ENCODE measurements around the gene CNN3.

The CNN3 gene

GRCh38 chr1:94887603-94888171 lies 39.2 kb downstream of the CNN3 start:
- no peak for DNase-seq (ENCODE audit: low read depth)

GRCh38 chr1:94887106-94887505 lies 39.8 kb downstream of the CNN3 start:
- no peak for DNase-seq (ENCODE audit: low read depth)

DNA sequence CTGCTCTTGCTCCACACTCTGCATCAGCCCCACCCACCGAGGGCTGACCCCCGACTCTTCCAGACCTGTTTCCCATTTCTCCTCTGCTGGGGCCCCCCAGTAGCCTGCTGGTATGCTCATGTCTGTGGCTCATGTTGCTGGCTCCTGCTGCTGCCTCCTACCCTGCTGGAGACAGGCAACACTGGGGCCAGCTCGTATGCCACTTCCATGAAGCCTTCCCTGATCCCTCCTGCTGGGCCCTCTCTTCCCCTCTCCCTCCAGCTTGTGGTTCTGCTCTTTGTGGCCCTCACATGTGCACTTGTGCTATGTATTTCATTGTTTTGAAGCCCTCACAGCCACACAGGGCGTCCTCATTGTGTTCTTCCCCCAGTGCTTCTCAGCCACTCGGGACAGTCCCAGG lies 40.5 kb downstream of the CNN3 start:
- DNase-seq (ENCODE audit: low read depth): no peak

- DNase-seq (ENCODE audit: low read depth): no peak
Observed at GRCh38 chr1:94884507-94884906, 42.4 kb downstream of the CNN3 start.

DNA sequence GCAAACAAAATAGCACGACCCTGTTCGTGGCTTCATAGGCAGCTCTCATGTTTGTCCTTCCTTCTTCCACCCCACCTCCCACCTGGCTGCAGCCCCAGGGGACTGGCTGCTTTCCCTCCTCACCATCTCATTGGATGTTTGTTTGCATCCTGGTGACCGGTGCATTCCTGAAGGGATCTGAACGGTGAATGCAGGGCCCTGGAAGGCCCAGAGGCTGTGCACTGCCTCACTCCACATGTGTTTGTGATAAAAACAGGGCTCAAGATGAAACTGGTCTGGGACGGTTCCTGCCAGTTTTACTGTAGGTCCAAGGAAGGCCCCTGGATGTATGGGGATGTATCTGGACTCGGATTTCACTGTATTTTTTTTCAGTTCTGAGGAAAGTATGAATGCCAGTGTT lies 42.8 kb downstream of the CNN3 start:
- DNase-seq (ENCODE audit: low read depth): no peak

- no peak for DNase-seq (ENCODE audit: low read depth)
Observed at GRCh38 chr1:94883691-94884090, 43.2 kb downstream of the CNN3 start.

- DNase-seq (ENCODE audit: low read depth): no peak
Observed at GRCh38 chr1:94878329-94878728, 48.6 kb downstream of the CNN3 start.

- no peak for DNase-seq (ENCODE audit: low read depth)
Observed at GRCh38 chr1:94876362-94876761, 50.5 kb downstream of the CNN3 start.

DNA sequence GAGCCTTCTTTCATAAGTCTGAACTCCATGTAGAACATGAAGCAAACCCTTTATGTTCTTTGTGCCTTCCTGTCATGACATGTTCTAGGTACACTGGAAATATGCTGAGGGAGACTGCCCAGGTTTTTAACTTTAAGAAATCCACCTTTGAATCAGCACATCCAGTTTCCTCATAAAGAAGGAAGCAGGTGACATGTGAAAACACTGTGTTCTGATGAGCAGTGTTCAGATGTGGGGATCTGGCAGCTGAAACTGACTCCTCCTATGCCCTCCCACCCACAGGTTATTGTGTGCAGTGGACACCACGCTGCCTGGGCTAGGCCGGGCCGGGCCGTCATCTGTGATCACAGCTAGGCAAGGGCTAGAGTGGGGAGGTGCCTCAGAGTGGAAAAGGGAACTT lies 51.1 kb downstream of the CNN3 start:
- DNase-seq (ENCODE audit: low read depth): no peak

- DNase-seq (ENCODE audit: low read depth): no peak
Observed at GRCh38 chr1:94874423-94874822, 52.5 kb downstream of the CNN3 start.

- DNase-seq (ENCODE audit: low read depth): no peak
Observed at GRCh38 chr1:94873520-94874351, 53.2 kb downstream of the CNN3 start.

- DNase-seq (ENCODE audit: low read depth): no peak
Observed at GRCh38 chr1:94872771-94873495, 54.0 kb downstream of the CNN3 start.

DNA sequence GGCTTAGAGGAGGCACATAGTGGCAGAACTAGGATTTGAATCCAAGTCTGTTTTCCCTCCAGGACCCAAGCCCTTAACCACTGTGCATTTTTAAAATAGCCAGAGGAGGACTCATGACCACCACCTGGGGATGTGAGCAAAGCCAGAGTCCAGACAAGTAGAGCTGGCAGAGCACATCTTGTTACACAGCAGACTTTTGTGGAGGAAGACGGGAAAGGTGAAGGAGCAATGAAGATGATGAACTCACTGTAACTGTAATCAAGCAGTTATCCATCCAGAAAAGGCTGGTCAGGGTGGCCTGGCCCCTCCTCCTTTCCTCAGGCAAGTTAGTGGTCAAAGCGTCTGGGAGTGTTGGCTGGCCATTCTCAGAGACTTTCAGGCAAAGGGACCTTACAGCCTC lies 55.9 kb downstream of the CNN3 start:
- no peak for DNase-seq (ENCODE audit: low read depth)

DNA sequence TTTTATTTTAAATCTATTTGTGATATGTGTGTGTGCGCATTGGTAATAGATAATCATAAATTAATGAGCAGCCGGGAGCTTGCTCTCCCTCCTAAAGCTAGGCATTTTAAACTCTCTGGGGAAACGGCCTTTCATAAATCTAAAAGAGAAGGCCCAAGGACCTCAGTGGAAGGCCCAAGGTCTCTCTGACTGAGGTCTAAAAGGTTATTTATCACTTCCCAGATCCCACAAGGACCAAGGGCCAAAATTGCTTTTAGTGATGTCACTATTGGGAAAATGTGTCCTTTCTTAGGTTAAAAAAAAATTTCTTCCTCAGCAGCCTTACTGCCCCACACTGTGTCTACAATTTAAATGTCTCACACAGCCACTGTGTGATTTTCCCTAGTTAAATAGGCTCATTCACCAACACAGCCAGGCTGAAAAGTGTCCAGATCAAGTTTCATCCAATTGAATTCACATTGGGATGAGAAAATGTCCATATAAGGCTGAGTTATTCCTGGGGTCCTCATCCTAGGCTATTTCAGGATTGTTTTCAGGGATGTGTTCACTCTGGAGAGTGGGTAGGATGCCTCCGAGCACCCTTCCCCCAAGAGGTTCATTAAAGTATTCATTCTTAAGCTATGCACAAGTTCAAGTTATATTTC lies 60.6 kb downstream of the CNN3 start:
- DNase-seq (ENCODE audit: low read depth): no peak

GRCh38 chr1:94865360-94865759 lies 61.5 kb downstream of the CNN3 start:
- no peak for DNase-seq (ENCODE audit: low read depth)

DNA sequence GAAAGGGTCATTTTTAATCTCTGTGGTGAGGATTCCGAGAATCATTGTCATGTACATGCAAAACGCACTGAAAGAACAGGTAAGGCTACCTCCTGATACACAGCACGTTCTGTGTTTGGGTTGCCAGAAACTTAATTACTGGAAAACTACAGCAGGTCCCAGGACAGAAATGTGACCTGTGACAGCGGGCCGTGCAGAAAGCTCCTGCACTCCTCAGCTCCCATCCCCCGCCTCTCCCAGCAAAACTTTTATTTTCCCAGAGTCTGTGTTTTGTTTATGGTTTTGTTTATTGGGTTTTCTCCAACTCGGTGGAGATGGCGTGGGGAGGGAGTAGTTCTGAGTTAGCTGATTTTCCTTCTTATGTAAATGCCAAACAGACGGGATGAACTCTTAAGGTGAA lies 62.1 kb downstream of the CNN3 start:
- no peak for DNase-seq (ENCODE audit: low read depth)

- no peak for DNase-seq (ENCODE audit: low read depth)
Observed at GRCh38 chr1:94863919-94864318, 63.0 kb downstream of the CNN3 start.

DNA sequence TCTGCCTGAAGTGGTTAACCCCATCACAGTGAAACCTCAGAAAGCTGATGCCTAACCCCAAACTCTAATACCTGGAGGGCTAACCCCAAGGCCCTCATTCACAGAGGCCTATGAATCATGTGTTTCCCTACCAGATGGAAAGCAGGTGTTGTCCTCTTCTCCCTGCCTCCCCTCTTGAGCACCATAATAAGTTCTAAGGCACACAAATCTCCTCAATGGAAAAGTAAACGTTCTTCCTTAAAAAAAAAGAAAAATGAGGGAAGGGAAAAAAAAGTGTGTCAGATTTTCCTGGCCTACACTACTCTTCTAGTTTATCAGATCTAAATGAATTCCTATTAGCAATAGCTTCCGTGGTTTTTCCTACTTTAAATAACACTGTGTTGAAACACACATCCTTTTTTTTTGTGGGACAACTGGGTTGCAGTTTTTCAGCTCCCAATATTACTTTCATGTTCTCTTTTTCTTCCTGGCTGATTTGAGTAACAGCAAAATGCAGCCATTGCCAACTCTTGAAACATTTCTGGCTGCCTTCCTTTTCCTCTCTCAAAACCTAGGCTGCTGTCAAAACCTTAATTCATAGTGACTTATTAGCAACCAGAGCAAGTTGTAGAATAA lies 63.5 kb downstream of the CNN3 start:
- no peak for DNase-seq (ENCODE audit: low read depth)

GRCh38 chr1:94862718-94863117 lies 64.2 kb downstream of the CNN3 start:
- no peak for DNase-seq (ENCODE audit: low read depth)

DNA sequence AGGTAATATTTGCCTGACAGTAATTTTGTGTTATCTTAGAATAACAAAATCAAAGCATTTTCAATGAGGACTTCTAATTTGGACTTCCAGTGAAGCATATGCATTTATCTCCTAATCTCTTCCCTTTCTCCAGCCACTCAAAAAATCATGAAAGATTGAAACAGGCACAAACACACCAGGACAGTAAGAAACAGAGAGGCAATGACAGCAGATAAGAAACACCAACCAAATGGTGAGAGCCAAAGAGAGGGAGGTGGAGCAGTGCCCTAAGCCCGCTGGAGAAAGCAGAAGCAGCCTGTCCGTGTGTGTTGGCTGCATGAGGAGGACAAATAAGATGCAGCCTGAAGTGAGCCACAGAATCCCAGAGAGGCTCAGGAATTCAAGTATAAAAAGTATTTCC lies 67.7 kb downstream of the CNN3 start:
- no peak for DNase-seq (ENCODE audit: low read depth)

GRCh38 chr1:94858276-94858675 lies 68.6 kb downstream of the CNN3 start:
- no peak for DNase-seq (ENCODE audit: low read depth)

DNA sequence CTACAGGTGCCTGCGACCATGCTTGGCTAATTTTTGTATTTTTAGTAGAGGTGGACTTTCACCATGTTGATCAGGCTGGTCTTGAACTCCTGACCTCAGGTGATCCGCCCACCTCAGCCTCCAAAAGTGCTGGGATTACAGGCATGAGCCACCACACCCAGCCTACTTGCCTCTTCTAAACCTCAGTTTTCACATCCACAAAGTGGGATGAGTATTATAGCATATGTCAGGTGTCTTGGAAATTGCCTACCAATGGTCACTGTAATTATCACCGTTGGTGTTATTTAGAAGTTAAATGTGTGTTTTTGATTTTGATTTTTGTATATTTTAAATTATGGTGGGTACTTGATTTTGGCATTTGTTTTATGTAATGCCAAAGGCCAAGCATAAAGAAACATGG lies 70.0 kb downstream of the CNN3 start:
- DNase-seq (ENCODE audit: low read depth): no peak

Data from activated T-cell treated with anti-CD3 and anti-CD28 coated beads for 1 hour (primary cell).